ENCODE measurements around the gene ATF6.

Gene ATF6

DNA sequence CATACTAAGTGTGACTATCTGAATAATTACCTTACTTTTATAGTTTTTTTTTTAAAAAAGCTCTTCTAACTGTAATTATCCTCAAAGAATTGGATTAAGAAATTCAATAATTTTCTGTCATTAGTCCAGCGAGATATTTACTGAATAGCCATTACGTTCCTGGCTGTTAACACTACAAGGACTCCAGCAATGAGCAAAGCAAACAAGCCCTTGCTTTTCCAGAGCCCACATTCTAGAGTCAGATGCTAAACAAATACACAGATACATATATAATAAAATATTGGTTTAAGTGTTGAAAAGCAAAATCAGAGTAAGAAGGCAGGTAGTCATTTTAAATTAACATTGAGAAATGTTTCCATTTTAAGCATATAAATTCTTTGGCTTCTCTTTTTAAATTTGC, 118.4 kb downstream of the ATF6 start:
- H2BK15ac ChIP-seq (ENCODE audit: low read length), result no peak overlapping the region
- H3K79me1 ChIP-seq (ENCODE audit: low read depth, low read length), result no peaks in the 10 kb centered on the region
- no peak overlapping the region for H2BK12ac ChIP-seq (ENCODE audit: low read length)
- no peaks in the 10 kb centered on the region for H3K4me1 ChIP-seq (ENCODE audit: control insufficient read depth in 2 of 2, insufficient read depth in 1 of 2, low read depth in 1 of 2, low read length in 2 of 2)
- no peaks in the 10 kb centered on the region for H3K9me3 ChIP-seq (replicated peaks in 1 of 2; ENCODE audit: control insufficient read depth in 2 of 2, insufficient read depth in 1 of 2, low read depth in 1 of 2, low read length in 2 of 2)
- no peak overlapping the region for H2AFZ ChIP-seq (ENCODE audit: low read length)
- no peak overlapping the region for H3K4me2 ChIP-seq (ENCODE audit: insufficient read depth, low read length, poor library complexity, severe bottlenecking)
- no peaks in the 10 kb centered on the region for H3K27me3 ChIP-seq (ENCODE audit: control insufficient read depth in 3 of 3, insufficient read depth in 3 of 3, low read depth in 1 of 3, low read length in 3 of 3)
- WGBS, 2 donors (ENCODE audit: extremely low coverage in 2 of 2, insufficient read length in 2 of 2, insufficient replicate concordance in 1 of 2), result no CpG with 5 or more reads among the region's 2 CpGs
- H4K8ac ChIP-seq (ENCODE audit: low read depth, low read length), result no peak overlapping the region
- no peak for DNase-seq (ENCODE audit: low spot score)
- no peak overlapping the region for H2BK120ac ChIP-seq (ENCODE audit: low read depth, low read length)
- H2AK5ac ChIP-seq (ENCODE audit: low read depth, low read length), result no peak overlapping the region
- no peak overlapping the region for H3K9ac ChIP-seq (ENCODE audit: low read depth, low read length, poor library complexity)
- H3K4me3 ChIP-seq (ENCODE audit: low read length in 2 of 2), result no peak overlapping the region
- no peak overlapping the region for H3K18ac ChIP-seq (ENCODE audit: low read length)
- H3K14ac ChIP-seq (ENCODE audit: low read length), result no peak overlapping the region
- no peak overlapping the region for H4K91ac ChIP-seq (ENCODE audit: low read depth, low read length, poor library complexity)
- H3K36me3 ChIP-seq (replicated peaks in 1 of 2; ENCODE audit: control insufficient read depth in 2 of 2, insufficient read depth in 2 of 2, low read length in 2 of 2), result peaks cover 0 to 12% of the 10 kb centered on the region in 2 donors
- no peak overlapping the region for H3K4ac ChIP-seq (ENCODE audit: low read length)
- no peak overlapping the region for H3K23ac ChIP-seq (ENCODE audit: low read depth, low read length, poor library complexity)
- no peak overlapping the region for H2BK5ac ChIP-seq (ENCODE audit: low read length)
- H3K27ac ChIP-seq (replicated peaks; ENCODE audit: low read length), result no peak overlapping the region

DNA sequence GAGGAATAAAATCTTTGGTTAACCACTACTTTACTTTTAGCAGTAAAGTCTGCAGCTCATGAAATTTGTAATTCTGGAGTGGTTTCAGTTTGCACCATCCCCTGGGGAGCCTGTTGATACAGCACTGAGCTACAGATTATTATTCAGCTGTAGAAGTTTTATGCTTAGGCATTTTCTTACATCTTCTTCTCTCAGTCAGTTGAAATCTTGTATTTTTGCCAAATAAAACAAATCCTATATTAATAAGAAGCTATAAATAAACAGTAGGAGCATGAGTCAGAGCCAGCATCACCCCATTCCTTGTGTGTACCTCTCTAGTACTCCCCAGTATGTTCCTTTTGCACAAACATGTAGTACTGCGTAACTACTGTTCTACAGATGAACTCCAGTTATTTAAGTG, 118.9 kb downstream of the ATF6 start:
- H3K9ac ChIP-seq (ENCODE audit: low read depth, low read length, poor library complexity), result no peak overlapping the region
- H3K79me1 ChIP-seq (ENCODE audit: low read depth, low read length), result no peaks in the 10 kb centered on the region
- H2BK120ac ChIP-seq (ENCODE audit: low read depth, low read length), result no peak overlapping the region
- H2AK5ac ChIP-seq (ENCODE audit: low read depth, low read length), result no peak overlapping the region
- H4K8ac ChIP-seq (ENCODE audit: low read depth, low read length), result no peak overlapping the region
- H3K4me2 ChIP-seq (ENCODE audit: insufficient read depth, low read length, poor library complexity, severe bottlenecking), result no peak overlapping the region
- no peak overlapping the region for H3K4me3 ChIP-seq (ENCODE audit: low read length in 2 of 2)
- H2BK5ac ChIP-seq (ENCODE audit: low read length), result no peak overlapping the region
- H3K27ac ChIP-seq (replicated peaks; ENCODE audit: low read length), result no peak overlapping the region
- no CpG with 5 or more reads among the region's 1 CpG for WGBS, 2 donors (ENCODE audit: extremely low coverage in 2 of 2, insufficient read length in 2 of 2, insufficient replicate concordance in 1 of 2)
- H2AFZ ChIP-seq (ENCODE audit: low read length), result no peak overlapping the region
- H3K9me3 ChIP-seq (replicated peaks in 1 of 2; ENCODE audit: control insufficient read depth in 2 of 2, insufficient read depth in 1 of 2, low read depth in 1 of 2, low read length in 2 of 2), result no peaks in the 10 kb centered on the region
- no peak overlapping the region for H3K23ac ChIP-seq (ENCODE audit: low read depth, low read length, poor library complexity)
- no peak for DNase-seq (ENCODE audit: low spot score)
- H3K27me3 ChIP-seq (ENCODE audit: control insufficient read depth in 3 of 3, insufficient read depth in 3 of 3, low read depth in 1 of 3, low read length in 3 of 3), result no peaks in the 10 kb centered on the region
- no peak overlapping the region for H2BK15ac ChIP-seq (ENCODE audit: low read length)
- no peak overlapping the region for H4K91ac ChIP-seq (ENCODE audit: low read depth, low read length, poor library complexity)
- no peak overlapping the region for H3K18ac ChIP-seq (ENCODE audit: low read length)
- H2BK12ac ChIP-seq (ENCODE audit: low read length), result no peak overlapping the region
- no peaks in the 10 kb centered on the region for H3K4me1 ChIP-seq (ENCODE audit: control insufficient read depth in 2 of 2, insufficient read depth in 1 of 2, low read depth in 1 of 2, low read length in 2 of 2)
- H3K14ac ChIP-seq (ENCODE audit: low read length), result no peak overlapping the region
- H3K4ac ChIP-seq (ENCODE audit: low read length), result no peak overlapping the region
- H3K36me3 ChIP-seq (replicated peaks in 1 of 2; ENCODE audit: control insufficient read depth in 2 of 2, insufficient read depth in 2 of 2, low read length in 2 of 2), result peaks cover 0 to 12% of the 10 kb centered on the region in 2 donors

DNA sequence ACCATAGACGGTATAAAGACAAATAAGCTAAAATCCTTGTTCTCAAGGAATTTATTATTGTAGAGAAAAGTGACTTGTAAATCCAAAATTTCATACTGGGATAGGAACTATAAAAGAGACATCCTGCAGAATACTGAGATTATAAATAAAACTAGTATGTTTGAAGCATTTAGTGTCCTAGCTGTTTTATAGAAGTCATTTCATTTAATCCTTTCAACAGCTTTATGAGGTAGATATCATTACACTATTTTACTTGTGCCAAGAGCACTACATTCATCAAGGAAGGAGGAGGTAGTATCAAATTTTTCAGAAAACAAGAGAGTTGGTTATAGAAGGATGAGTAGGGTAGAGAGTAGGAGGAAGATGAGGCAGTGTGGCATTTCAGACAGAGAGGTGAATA, 119.6 kb downstream of the ATF6 start:
- no peak overlapping the region for H2BK120ac ChIP-seq (ENCODE audit: low read depth, low read length)
- no CpG with 5 or more reads among the region's 1 CpG for WGBS, 2 donors (ENCODE audit: extremely low coverage in 2 of 2, insufficient read length in 2 of 2, insufficient replicate concordance in 1 of 2)
- no peak overlapping the region for H4K8ac ChIP-seq (ENCODE audit: low read depth, low read length)
- H3K18ac ChIP-seq (ENCODE audit: low read length), result no peak overlapping the region
- H3K9me3 ChIP-seq (replicated peaks in 1 of 2; ENCODE audit: control insufficient read depth in 2 of 2, insufficient read depth in 1 of 2, low read depth in 1 of 2, low read length in 2 of 2), result no peaks in the 10 kb centered on the region
- H3K36me3 ChIP-seq (replicated peaks in 1 of 2; ENCODE audit: control insufficient read depth in 2 of 2, insufficient read depth in 2 of 2, low read length in 2 of 2), result peaks cover 0 to 18% of the 10 kb centered on the region in 2 donors
- no peaks in the 10 kb centered on the region for H3K4me1 ChIP-seq (ENCODE audit: control insufficient read depth in 2 of 2, insufficient read depth in 1 of 2, low read depth in 1 of 2, low read length in 2 of 2)
- no peak overlapping the region for H3K4me2 ChIP-seq (ENCODE audit: insufficient read depth, low read length, poor library complexity, severe bottlenecking)
- H4K91ac ChIP-seq (ENCODE audit: low read depth, low read length, poor library complexity), result no peak overlapping the region
- no peak overlapping the region for H2BK15ac ChIP-seq (ENCODE audit: low read length)
- no peak overlapping the region for H2BK12ac ChIP-seq (ENCODE audit: low read length)
- no peak overlapping the region for H3K27ac ChIP-seq (replicated peaks; ENCODE audit: low read length)
- no peak overlapping the region for H3K9ac ChIP-seq (ENCODE audit: low read depth, low read length, poor library complexity)
- H3K23ac ChIP-seq (ENCODE audit: low read depth, low read length, poor library complexity), result no peak overlapping the region
- no peaks in the 10 kb centered on the region for H3K79me1 ChIP-seq (ENCODE audit: low read depth, low read length)
- no peak overlapping the region for H3K4ac ChIP-seq (ENCODE audit: low read length)
- H2BK5ac ChIP-seq (ENCODE audit: low read length), result no peak overlapping the region
- H3K14ac ChIP-seq (ENCODE audit: low read length), result no peak overlapping the region
- no peak overlapping the region for H3K4me3 ChIP-seq (ENCODE audit: low read length in 2 of 2)
- no peak overlapping the region for H2AFZ ChIP-seq (ENCODE audit: low read length)
- H3K27me3 ChIP-seq (ENCODE audit: control insufficient read depth in 3 of 3, insufficient read depth in 3 of 3, low read depth in 1 of 3, low read length in 3 of 3), result no peaks in the 10 kb centered on the region
- DNase-seq (ENCODE audit: low spot score), result no peak
- H2AK5ac ChIP-seq (ENCODE audit: low read depth, low read length), result no peak overlapping the region

DNA sequence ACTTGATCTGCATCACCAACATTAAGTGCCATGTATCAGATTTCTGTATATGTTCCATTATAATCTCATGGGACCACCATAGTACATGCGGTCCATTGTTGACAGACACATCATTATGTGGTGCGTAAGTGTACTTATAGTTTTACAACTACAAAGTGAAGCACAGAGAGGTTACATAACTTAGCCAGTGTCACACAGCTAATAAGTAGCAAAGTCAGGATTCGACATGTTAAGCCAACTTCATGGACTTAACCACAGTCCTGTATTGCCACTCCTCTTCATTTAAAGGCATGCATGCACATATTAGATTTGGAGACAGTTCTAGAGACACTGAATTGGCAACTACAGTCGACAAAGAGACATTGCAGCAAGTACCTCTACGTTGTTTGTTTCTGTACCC, 120.5 kb downstream of the ATF6 start:
- no peak overlapping the region for H2BK5ac ChIP-seq (ENCODE audit: low read length)
- H3K27me3 ChIP-seq (ENCODE audit: control insufficient read depth in 3 of 3, insufficient read depth in 3 of 3, low read depth in 1 of 3, low read length in 3 of 3), result no peaks in the 10 kb centered on the region
- H2AK5ac ChIP-seq (ENCODE audit: low read depth, low read length), result no peak overlapping the region
- no peak overlapping the region for H2BK120ac ChIP-seq (ENCODE audit: low read depth, low read length)
- no peak overlapping the region for H3K9ac ChIP-seq (ENCODE audit: low read depth, low read length, poor library complexity)
- no peak overlapping the region for H4K91ac ChIP-seq (ENCODE audit: low read depth, low read length, poor library complexity)
- no peaks in the 10 kb centered on the region for H3K4me1 ChIP-seq (ENCODE audit: control insufficient read depth in 2 of 2, insufficient read depth in 1 of 2, low read depth in 1 of 2, low read length in 2 of 2)
- H3K18ac ChIP-seq (ENCODE audit: low read length), result no peak overlapping the region
- peaks cover 0 to 5% of the 10 kb centered on the region in 2 donors for H3K9me3 ChIP-seq (replicated peaks in 1 of 2; ENCODE audit: control insufficient read depth in 2 of 2, insufficient read depth in 1 of 2, low read depth in 1 of 2, low read length in 2 of 2)
- no peak overlapping the region for H3K4me3 ChIP-seq (ENCODE audit: low read length in 2 of 2)
- H3K14ac ChIP-seq (ENCODE audit: low read length), result no peak overlapping the region
- H3K23ac ChIP-seq (ENCODE audit: low read depth, low read length, poor library complexity), result no peak overlapping the region
- no peak overlapping the region for H3K4ac ChIP-seq (ENCODE audit: low read length)
- peaks cover 4 to 26% of the 10 kb centered on the region in 2 donors for H3K36me3 ChIP-seq (replicated peaks in 1 of 2; ENCODE audit: control insufficient read depth in 2 of 2, insufficient read depth in 2 of 2, low read length in 2 of 2)
- H3K79me1 ChIP-seq (ENCODE audit: low read depth, low read length), result peaks cover 5% of the 10 kb centered on the region
- H2BK12ac ChIP-seq (ENCODE audit: low read length), result no peak overlapping the region
- no peak overlapping the region for H2AFZ ChIP-seq (ENCODE audit: low read length)
- DNase-seq (ENCODE audit: low spot score), result no peak
- no peak overlapping the region for H3K4me2 ChIP-seq (ENCODE audit: insufficient read depth, low read length, poor library complexity, severe bottlenecking)
- no peak overlapping the region for H3K27ac ChIP-seq (replicated peaks; ENCODE audit: low read length)
- H4K8ac ChIP-seq (ENCODE audit: low read depth, low read length), result no peak overlapping the region
- no CpG with 5 or more reads among the region's 5 CpGs for WGBS, 2 donors (ENCODE audit: extremely low coverage in 2 of 2, insufficient read length in 2 of 2, insufficient replicate concordance in 1 of 2)
- H2BK15ac ChIP-seq (ENCODE audit: low read length), result no peak overlapping the region

Data from neuronal stem cell (in vitro differentiated cells).